Brain microvascular endothelial cell (primary cell): ENCODE results near the gene IGHMBP2.
A peak's percentile ranks its signal among the peaks of the same experiment; 100 is the strongest.

Experiments
- DNase-seq: peaks from one replicate; pipeline ENCODE4 v3.0.0-alpha.2; 2020
- H3K27ac ChIP-seq: fragments of 250-450 bp; sonication (Bioruptor Pico); 2 replicates; pipeline ENCODE4 v1.5.1; 2020; ENCODE audit warnings: mild to moderate bottlenecking, moderate library complexity
- H3K27me3 ChIP-seq: fragments of 250-450 bp; sonication (Bioruptor Pico); replicated peaks from 2 replicates; pipeline ENCODE4 v1.5.1; 2020; ENCODE audit warnings: mild to moderate bottlenecking
- H3K36me3 ChIP-seq: fragments of 250-450 bp; sonication (Bioruptor Pico); replicated peaks from 2 replicates; pipeline ENCODE4 v1.5.1; 2020; ENCODE audit warnings: mild to moderate bottlenecking
- H3K4me3 ChIP-seq: 2 replicates; pipeline ENCODE4 v1.5.1; 2011; ENCODE audit warnings: low read depth, mild to moderate bottlenecking, control low read depth, low read length, moderate library complexity
- in situ Hi-C: cut with HindIII; loops from 2 replicates; pipeline ENCODE4 v1.10.0; 2017; ENCODE audit warnings: low sequenced_read_pairs, low pct_ligation_motif_present
- TF ChIP-seq, protein P1 (sequence below): IDR thresholded peaks from 2 replicates; pipeline ENCODE4 v1.5.1; 2011; ENCODE audit warnings: low read depth, mild to moderate bottlenecking, moderate library complexity, low read length, control low read depth, inconsistent platforms; ENCODE audit errors: missing control alignments

IGHMBP2 gene

DNA sequence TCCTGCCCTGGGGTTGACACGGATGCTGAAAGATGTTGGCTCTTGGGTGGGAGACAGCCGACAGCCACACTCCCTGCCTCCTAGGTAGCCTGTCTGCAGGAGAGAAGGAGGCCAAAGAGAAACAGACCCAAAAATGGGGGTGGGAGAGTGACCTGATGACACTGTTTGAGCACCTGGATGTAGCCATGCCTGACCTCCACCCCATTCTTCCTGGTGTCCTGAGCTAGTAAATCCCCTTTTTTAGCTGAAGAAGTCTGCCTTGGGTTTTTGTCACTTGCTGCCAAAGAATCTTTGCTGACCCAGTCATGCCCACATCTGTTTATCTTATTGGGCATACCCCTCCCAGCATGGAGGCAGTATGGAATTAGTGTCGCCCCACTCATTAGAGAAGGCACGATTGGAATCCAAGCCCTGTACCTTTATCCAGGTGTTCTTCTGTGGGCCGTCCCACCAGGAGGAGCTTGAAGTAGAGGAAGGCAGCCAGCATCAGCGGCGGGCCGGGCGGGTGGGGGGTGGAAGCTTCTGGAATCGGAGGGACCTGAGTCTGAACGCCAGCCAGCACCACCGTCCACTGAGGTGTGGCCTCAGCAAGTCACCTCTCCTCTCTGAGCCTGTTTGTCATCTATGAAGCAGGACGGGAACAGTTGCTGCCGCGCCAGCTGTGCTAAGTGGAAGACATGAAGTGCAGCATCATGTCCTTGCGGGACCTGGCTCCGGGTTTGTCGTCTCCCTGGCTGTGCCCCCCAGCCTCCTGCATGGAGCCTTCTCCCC is 37.8 kb downstream of the IGHMBP2 start:
- Histone ChIP-seq H3K27me3 (no peaks in the 10 kb centered on the region), H3K27ac (no peak overlapping the region), H3K36me3 (peaks cover 20% of the 10 kb centered on the region), H3K4me3 (no peak overlapping the region)
- no peak for DNase-seq
- in situ Hi-C loops, result no loop called here
- TF ChIP-seq, protein P1, sequence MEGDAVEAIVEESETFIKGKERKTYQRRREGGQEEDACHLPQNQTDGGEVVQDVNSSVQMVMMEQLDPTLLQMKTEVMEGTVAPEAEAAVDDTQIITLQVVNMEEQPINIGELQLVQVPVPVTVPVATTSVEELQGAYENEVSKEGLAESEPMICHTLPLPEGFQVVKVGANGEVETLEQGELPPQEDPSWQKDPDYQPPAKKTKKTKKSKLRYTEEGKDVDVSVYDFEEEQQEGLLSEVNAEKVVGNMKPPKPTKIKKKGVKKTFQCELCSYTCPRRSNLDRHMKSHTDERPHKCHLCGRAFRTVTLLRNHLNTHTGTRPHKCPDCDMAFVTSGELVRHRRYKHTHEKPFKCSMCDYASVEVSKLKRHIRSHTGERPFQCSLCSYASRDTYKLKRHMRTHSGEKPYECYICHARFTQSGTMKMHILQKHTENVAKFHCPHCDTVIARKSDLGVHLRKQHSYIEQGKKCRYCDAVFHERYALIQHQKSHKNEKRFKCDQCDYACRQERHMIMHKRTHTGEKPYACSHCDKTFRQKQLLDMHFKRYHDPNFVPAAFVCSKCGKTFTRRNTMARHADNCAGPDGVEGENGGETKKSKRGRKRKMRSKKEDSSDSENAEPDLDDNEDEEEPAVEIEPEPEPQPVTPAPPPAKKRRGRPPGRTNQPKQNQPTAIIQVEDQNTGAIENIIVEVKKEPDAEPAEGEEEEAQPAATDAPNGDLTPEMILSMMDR, result no peak

DNA sequence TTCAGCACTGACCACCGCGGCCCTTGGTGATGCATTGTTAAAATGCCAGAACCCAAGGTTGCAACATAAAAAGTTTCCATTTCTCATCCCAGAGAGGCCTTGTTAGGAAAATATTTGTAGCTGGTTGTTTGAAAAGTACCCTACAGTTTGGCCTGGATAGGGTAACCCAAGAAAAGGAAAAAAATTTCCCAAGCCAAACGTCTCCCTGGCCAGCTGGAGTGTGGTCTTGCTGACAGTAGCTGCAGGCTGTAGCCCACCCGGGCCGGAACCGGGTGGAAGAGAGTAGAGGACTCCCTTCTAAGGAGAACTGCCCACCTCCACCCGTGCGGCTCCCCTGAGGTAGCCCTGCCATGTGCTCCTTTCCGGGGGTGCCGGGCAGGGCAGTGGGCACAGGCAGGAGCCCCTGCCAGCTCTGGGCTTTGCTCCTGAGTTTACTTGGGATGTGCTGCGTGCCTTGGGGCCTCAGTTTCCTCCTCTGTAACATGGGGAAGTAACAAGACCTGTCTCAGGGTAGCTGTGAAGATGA is 38.5 kb downstream of the IGHMBP2 start:
- in situ Hi-C loops, result no loop called here
- H3K27me3 ChIP-seq, result no peaks in the 10 kb centered on the region
- TF ChIP-seq, protein P1, result no peak
- no peak overlapping the region for H3K4me3 ChIP-seq
- no peak overlapping the region for H3K27ac ChIP-seq
- DNase-seq, result no peak
- H3K36me3 ChIP-seq, result peaks cover 15% of the 10 kb centered on the region

DNA sequence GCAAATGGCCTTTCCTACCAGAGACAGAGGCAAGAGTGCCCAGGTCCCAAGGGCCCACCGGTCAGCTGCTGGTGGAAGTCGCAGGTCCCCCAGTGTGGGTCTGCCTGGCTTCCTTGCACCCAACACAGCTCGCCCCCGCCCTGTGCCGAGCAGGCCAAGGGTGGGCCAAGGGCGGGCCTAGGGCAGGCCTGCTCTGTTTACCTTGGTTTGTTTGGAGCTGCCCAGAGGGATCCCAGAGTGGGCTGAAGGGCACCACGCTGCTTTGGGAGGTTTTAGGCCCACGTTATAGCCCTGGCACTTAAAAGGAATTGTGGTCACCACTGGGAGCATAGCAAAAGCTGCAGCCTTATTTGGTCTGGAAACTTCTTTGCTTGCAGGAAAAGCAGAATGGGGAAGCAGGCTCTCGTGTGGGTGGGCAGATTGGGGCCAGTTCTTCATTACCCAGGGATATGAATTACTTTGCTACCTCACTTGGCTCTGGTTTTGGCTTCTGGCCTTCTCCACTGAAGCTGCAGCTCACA is 39.1 kb downstream of the IGHMBP2 start:
- in situ Hi-C loops, result no loop called here

DNA sequence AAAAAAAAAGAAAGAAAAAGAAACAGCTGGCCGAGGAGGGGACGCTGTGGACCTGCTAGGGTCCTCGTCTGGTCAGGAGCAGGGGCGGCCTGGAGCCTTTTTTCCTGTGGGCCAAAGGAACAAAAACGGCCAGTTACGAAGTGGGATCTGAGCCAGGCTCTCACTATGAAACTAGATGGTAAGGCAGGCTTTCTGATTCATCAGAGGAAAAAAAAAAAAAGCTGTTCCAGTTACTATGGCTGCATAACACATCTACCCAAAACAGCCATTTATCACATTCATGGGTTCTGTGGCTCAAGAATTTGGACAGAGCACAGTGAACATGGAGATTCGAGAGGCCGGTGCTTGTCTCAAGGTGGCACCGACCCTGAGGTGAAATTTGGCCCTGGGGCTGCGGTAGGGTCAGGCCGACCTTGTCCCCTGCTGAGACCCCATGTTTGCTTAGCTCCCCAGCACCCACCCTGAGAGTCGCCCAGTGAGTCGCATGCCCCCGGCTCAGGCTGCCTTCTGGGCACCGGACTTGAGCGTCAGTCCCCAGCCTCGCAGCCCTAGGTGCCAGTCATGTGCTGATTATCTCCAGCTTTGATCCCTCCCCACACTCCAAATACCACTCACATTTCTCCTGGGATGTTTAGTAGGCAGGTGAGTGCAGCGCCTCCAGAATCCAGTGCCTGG is 42.9 kb downstream of the IGHMBP2 start:
- no peaks in the 10 kb centered on the region for H3K36me3 ChIP-seq
- no peak overlapping the region for H3K4me3 ChIP-seq
- in situ Hi-C loops, result no loop called here
- H3K27ac ChIP-seq, result peak overlapping the region; percentile 63
- no peaks in the 10 kb centered on the region for H3K27me3 ChIP-seq
- peak; percentile 72 for DNase-seq
- TF ChIP-seq, protein P1, result no peak

More for the DNA sequence above, 39.1 kb downstream of the IGHMBP2 start:
- Histone ChIP-seq H3K36me3 (peaks cover 10% of the 10 kb centered on the region), H3K27me3 (no peaks in the 10 kb centered on the region), H3K27ac (no peak overlapping the region), H3K4me3 (no peak overlapping the region)
- no peak for DNase-seq
- TF ChIP-seq, protein P1, result no peak

DNA sequence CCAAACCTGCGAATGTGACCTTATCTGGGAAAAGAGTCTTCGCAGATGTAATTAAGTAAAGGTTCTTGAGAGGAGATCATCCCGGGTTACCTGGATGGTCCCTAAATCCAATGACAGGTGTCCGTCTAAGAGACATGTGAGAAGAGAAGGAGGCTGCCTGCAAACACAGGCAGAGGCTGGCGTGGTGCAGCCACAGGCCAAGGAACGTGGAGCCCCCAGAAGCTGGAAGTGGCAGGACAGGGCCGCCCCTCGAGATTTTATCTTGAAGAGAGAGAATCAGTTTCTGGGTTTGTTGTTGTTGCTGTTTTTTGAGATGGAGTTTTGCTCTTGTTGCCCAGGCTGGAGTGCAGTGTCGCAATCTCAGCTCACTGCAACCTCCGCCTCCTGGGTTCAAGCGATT is 43.5 kb downstream of the IGHMBP2 start:
- Histone ChIP-seq H3K27me3 (no peaks in the 10 kb centered on the region), H3K36me3 (no peaks in the 10 kb centered on the region), H3K4me3 (no peak overlapping the region), H3K27ac (no peak overlapping the region)
- DNase-seq, result no peak
- TF ChIP-seq, protein P1, result no peak
- in situ Hi-C loops, result no loop called here
